Activated T-cell treated with anti-CD3 and anti-CD28 coated beads for 1 hour (primary cell): Measurements from ENCODE around the gene INO80E.
"Not testable (repeated sequence)": the region's sequence is repeated elsewhere in the genome, so short reads cannot be mapped to it uniquely, and the experiment has no call there.

Source experiments
- DNase-seq: peaks from one replicate; pipeline ENCODE4 v3.0.0-alpha.2; 2020; ENCODE audit warnings: low read depth

Gene INO80E

DNA sequence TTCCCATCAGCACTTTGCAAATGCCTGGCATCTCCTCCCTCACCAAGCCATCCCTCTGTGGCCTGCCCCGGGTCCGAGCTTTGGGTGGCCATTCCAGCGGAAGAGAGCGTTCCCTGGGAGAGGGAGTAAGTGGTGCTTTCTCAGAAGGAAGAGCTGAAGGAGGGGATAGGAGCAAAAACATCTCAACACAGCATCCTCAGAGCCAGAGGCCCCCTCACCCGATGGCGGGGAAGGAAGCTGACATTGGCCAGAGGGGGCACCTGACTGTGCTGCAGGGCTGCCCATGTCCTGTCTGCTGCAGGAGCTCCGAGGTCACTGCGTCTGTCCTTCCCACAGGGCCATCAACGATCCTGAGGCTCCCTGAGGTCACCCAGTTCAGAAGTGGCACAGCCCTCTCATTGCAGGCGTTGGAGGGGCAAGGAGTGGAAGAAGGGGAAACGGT lies 35.5 kb downstream of the INO80E start:
- no peak for DNase-seq

- peak; percentile 37 for DNase-seq
Observed at GRCh38 chr16:30032083-30032819, 36.2 kb downstream of the INO80E start.

- DNase-seq: no peak
Observed at GRCh38 chr16:30033270-30033669, 37.2 kb downstream of the INO80E start.

- DNase-seq: no peak
Observed at GRCh38 chr16:30040221-30040620, 44.2 kb downstream of the INO80E start.

- not testable (repeated sequence) for DNase-seq
Observed at GRCh38 chr16:30040690-30041089, 44.6 kb downstream of the INO80E start.

- no peak for DNase-seq
Observed at GRCh38 chr16:30041841-30042240, 45.8 kb downstream of the INO80E start.

DNA sequence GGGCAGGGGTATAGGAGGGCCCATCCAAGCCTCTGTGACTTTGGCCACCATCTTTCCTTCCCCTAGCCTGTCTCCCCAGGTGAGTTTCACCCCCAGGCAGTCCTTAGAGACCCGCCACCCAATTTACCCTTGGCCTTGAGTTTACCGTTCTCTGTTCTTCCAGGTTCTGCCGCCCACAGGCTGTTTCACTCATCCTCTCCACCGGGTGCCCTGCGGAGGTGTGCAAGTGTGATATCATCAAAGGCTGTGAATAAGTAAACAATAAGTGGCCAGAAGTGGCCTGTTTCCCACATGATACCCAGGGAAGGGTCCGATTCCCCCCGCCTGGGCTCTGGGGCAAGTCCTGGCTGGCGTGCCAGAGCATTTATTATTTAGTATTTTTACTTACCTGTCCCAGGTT lies 50.1 kb downstream of the INO80E start:
- DNase-seq: no peak

DNA sequence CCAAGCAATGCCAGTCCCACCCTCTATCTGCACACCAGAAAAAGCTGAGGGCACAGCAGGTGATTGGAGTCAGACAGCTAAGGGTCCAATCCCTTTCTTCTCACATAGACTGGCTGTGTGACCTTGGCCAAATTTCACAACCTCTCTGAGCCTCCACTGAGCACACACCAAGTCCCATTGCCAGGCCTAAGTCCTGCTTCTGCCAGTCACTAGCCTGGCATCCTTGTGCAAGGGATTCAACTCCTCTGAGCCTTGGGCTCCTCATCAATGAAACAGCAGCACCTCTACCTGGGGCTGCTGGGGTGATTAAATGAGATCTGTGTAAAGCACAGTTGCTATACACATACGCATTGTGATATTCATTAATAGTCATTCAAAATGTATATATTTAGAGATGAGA lies 50.5 kb downstream of the INO80E start:
- DNase-seq: no peak

- no peak for DNase-seq
Observed at GRCh38 chr16:30049871-30050270, 53.8 kb downstream of the INO80E start.

DNA sequence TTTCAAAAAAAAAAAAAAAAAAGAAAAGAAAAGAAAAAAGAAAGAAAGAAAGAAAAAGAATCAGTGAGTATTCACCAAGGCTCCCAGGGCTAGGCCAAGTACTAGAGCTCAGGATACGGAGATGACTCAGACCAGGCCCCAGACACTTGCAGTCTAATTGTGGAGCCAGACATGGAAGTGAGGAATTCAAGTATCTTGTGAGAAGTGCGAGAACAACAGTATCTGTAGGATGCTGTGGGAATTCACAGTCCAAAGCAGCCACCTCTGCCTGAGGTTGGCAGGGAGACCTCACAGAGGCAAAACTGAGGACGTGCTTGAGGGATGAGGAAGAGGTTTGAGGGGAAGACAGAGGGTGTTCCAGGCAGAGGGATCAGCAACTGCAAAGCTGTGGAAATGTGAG lies 55.5 kb downstream of the INO80E start:
- no peak for DNase-seq

GRCh38 chr16:30052671-30053372 lies 56.8 kb downstream of the INO80E start:
- DNase-seq: peak; percentile 85

DNA sequence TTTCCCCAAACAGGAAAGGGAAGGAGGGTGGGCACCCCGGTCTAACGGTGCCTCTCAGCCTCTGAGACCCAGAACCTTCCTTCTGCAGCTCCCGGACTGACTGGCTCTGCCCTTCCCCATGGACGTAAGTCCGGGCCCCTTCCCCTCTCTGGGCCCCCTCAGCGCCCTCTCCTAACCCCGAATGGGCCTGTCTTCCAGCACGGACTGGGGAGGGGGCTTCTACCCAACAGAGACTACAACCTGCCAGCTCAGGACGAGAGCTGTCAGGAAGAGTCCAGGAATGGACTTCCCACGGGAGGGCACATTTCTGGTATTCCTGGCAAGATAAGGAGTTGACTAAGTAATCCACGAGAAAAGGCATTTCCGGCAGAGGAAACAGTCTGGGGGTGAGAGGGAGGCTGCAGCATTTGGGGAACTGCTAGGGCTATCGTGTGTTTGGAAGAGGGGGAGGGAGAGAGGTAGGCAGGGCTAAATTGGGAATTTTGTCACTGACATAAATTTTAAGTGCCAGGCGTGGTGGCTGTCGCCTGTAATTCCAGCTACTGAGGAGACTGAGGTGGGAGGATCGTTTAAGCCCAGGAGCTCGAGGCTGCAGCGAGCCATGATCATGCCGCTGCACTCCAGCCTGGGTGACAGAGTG lies 57.5 kb downstream of the INO80E start:
- DNase-seq: no peak

- no peak for DNase-seq
Observed at GRCh38 chr16:30054451-30054850, 58.4 kb downstream of the INO80E start.

DNA sequence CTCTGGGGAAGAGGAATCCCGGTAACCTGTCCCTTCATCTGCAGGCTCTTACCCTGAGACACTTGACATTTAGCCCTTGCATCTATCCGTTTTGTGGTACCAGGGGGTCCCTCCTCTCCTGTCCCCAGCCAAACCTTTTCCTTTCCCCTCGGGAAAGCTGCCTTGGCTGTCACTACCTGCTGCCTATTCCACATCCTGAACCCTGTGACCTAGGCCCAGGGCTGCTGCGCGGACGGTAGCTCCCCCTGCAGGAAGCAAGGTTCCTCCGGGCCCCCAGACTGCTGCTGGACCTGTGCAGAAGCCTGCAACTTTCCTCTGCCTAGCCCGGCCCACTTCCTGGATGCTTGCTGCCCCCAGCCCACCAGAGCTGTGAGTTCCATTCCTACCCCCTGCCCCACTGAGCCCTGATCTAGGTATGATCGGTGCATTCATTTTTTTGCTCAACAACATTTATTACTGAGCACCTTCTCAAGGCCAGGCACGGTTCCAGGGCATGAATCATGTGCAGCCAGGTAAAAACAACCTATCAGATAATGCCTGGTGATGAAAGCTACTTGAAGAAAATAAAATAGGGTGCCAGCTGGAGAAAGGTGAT lies 59.0 kb downstream of the INO80E start:
- DNase-seq: peak; percentile 27
